Measurements from ENCODE around the gene TCN2. TPM values are rescaled to one million over a fixed set of nuclear protein-coding genes. Genes with fewer than 3 reads are reported as not detected.
A peak's percentile ranks its signal among the peaks of the same experiment; 100 is the strongest.

The TCN2 gene
- total and polyA plus RNA-seq, 10 of the 15 experiments (the other 5 are each of a cell fraction or from before 2014, with no cell fraction given) = 5.4 to 21.8 (median 11.0) TPM

- TF ChIP-seq, protein P1, sequence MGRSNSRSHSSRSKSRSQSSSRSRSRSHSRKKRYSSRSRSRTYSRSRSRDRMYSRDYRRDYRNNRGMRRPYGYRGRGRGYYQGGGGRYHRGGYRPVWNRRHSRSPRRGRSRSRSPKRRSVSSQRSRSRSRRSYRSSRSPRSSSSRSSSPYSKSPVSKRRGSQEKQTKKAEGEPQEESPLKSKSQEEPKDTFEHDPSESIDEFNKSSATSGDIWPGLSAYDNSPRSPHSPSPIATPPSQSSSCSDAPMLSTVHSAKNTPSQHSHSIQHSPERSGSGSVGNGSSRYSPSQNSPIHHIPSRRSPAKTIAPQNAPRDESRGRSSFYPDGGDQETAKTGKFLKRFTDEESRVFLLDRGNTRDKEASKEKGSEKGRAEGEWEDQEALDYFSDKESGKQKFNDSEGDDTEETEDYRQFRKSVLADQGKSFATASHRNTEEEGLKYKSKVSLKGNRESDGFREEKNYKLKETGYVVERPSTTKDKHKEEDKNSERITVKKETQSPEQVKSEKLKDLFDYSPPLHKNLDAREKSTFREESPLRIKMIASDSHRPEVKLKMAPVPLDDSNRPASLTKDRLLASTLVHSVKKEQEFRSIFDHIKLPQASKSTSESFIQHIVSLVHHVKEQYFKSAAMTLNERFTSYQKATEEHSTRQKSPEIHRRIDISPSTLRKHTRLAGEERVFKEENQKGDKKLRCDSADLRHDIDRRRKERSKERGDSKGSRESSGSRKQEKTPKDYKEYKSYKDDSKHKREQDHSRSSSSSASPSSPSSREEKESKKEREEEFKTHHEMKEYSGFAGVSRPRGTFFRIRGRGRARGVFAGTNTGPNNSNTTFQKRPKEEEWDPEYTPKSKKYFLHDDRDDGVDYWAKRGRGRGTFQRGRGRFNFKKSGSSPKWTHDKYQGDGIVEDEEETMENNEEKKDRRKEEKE (IDR thresholded peaks at IDR 0.05) = no peak
- TF ChIP-seq SIN3A (IDR thresholded peaks at IDR 0.05; ENCODE audit: low read depth, low read length) (peak; percentile 86), RUNX3 (IDR thresholded peaks at IDR 0.05; ENCODE audit: low read length) (no peak), BACH1 (IDR thresholded peaks at IDR 0.05; ENCODE audit: borderline replicate concordance) (peak; percentile 46; the same call in 1 of the 2 replicates), YY1 (IDR thresholded peaks at IDR 0.05; ENCODE audit: low read depth, low read length) (peak; percentile 89), BCL3 (IDR thresholded peaks at IDR 0.05; ENCODE audit: borderline replicate concordance, insufficient read depth, low read depth, low read length, poor library complexity, severe bottlenecking) (no peak), MEF2A (IDR thresholded peaks at IDR 0.05; ENCODE audit: insufficient read depth, low read depth, low read length) (no peak), HCFC1 (IDR thresholded peaks at IDR 0.05; ENCODE audit: low read length) (no peak), MXI1 (IDR thresholded peaks at IDR 0.05; ENCODE audit: low read depth, low read length) (peak; percentile 88), NBN (IDR thresholded peaks at IDR 0.05) (no peak), HSF1 (IDR thresholded peaks at IDR 0.05; ENCODE audit: low read depth, low read length) (no peak), SREBF1 (IDR thresholded peaks at IDR 0.05; ENCODE audit: low read length) (no peak), JUND (IDR thresholded peaks at IDR 0.05; ENCODE audit: low read depth, low read length) (no peak), KLF5 (IDR thresholded peaks at IDR 0.05; ENCODE audit: partially characterized antibody) (no peak), RCOR1 (conservative IDR thresholded peaks at IDR 0.05; ENCODE audit: low read depth, low read length) (no peak), FOXK2 (IDR thresholded peaks at IDR 0.05) (no peak), HDGF (IDR thresholded peaks at IDR 0.05) (peak; percentile 83)
- TF ChIP-seq, protein P2, sequence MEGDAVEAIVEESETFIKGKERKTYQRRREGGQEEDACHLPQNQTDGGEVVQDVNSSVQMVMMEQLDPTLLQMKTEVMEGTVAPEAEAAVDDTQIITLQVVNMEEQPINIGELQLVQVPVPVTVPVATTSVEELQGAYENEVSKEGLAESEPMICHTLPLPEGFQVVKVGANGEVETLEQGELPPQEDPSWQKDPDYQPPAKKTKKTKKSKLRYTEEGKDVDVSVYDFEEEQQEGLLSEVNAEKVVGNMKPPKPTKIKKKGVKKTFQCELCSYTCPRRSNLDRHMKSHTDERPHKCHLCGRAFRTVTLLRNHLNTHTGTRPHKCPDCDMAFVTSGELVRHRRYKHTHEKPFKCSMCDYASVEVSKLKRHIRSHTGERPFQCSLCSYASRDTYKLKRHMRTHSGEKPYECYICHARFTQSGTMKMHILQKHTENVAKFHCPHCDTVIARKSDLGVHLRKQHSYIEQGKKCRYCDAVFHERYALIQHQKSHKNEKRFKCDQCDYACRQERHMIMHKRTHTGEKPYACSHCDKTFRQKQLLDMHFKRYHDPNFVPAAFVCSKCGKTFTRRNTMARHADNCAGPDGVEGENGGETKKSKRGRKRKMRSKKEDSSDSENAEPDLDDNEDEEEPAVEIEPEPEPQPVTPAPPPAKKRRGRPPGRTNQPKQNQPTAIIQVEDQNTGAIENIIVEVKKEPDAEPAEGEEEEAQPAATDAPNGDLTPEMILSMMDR (IDR thresholded peaks at IDR 0.05 in 2 of 3, conservative IDR thresholded peaks at IDR 0.05 in 1 of 3; ENCODE audit: control insufficient read depth in 2 of 3, extremely low read depth in 1 of 3, insufficient read depth in 1 of 3, low read depth in 3 of 3, low read length in 3 of 3) = peak in 2 of 3 experiments; percentile 21 to 25; a peak in 1 of 6 replicates
- TF ChIP-seq, protein P3, sequence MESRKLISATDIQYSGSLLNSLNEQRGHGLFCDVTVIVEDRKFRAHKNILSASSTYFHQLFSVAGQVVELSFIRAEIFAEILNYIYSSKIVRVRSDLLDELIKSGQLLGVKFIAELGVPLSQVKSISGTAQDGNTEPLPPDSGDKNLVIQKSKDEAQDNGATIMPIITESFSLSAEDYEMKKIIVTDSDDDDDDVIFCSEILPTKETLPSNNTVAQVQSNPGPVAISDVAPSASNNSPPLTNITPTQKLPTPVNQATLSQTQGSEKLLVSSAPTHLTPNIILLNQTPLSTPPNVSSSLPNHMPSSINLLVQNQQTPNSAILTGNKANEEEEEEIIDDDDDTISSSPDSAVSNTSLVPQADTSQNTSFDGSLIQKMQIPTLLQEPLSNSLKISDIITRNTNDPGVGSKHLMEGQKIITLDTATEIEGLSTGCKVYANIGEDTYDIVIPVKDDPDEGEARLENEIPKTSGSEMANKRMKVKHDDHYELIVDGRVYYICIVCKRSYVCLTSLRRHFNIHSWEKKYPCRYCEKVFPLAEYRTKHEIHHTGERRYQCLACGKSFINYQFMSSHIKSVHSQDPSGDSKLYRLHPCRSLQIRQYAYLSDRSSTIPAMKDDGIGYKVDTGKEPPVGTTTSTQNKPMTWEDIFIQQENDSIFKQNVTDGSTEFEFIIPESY (IDR thresholded peaks at IDR 0.05) = no peak
Measured at GRCh38 chr22:30667494-30668385, 60.8 kb downstream of the TCN2 start, which contains the start of gene DUSP18 (continued).

Measured in GM12878 (cell line).